ENCODE measurements around the gene NOS1AP.

NOS1AP gene

GRCh38 chr1:162272419-162272818, 202.9 kb downstream of the NOS1AP start:
- Histone ChIP-seq H3K27me3 (ENCODE audit: insufficient read depth, low read depth, severe bottlenecking) (no peaks in the 10 kb centered on the region), H3K4me3 (ENCODE audit: low read depth, low read length) (no peak overlapping the region), H3K36me3 (no peaks in the 10 kb centered on the region), H3K9me3 (ENCODE audit: severe bottlenecking) (no peaks in the 10 kb centered on the region), H3K27ac (no peak overlapping the region)
- no peak for DNase-seq
- TF ChIP-seq, protein P1, sequence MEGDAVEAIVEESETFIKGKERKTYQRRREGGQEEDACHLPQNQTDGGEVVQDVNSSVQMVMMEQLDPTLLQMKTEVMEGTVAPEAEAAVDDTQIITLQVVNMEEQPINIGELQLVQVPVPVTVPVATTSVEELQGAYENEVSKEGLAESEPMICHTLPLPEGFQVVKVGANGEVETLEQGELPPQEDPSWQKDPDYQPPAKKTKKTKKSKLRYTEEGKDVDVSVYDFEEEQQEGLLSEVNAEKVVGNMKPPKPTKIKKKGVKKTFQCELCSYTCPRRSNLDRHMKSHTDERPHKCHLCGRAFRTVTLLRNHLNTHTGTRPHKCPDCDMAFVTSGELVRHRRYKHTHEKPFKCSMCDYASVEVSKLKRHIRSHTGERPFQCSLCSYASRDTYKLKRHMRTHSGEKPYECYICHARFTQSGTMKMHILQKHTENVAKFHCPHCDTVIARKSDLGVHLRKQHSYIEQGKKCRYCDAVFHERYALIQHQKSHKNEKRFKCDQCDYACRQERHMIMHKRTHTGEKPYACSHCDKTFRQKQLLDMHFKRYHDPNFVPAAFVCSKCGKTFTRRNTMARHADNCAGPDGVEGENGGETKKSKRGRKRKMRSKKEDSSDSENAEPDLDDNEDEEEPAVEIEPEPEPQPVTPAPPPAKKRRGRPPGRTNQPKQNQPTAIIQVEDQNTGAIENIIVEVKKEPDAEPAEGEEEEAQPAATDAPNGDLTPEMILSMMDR (IDR thresholded peaks at IDR 0.05; ENCODE audit: low read depth, low read length), result no peak

DNA sequence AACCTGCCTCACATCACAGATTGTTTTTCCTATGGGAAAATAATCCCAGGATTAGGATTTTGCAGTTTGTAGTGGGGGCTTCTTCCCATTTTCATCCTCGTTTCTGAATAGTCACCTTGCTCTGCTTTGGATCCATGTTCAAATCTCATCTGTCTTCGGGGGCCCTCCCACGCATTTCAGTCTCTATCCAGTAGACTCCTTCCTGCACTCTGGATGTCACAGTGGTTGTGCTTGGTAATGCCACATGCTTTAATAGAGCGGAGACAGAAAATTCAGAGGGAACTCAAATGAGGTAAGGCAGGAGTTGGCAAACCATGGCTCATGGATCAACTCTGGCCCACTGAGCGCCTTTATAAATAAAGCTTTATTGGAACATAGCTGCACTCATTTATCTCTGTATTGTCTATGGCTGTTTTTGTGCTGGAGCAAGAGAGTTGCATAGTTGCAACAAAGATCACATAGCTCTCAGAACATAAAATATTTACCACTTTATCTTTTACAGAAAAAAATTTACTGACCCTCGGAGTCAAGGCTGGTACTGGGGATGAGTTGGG, 206.2 kb downstream of the NOS1AP start:
- Histone ChIP-seq H3K4me3 (ENCODE audit: low read depth, low read length) (no peak overlapping the region), H3K27ac (no peak overlapping the region), H3K27me3 (ENCODE audit: insufficient read depth, low read depth, severe bottlenecking) (no peaks in the 10 kb centered on the region), H3K36me3 (no peaks in the 10 kb centered on the region), H3K9me3 (ENCODE audit: severe bottlenecking) (no peaks in the 10 kb centered on the region)
- no peak for DNase-seq
- TF ChIP-seq, protein P1 (IDR thresholded peaks at IDR 0.05; ENCODE audit: low read depth, low read length), result 0 out of 2 replicates have a peak, but pooled peaks have one; percentile 6

DNA sequence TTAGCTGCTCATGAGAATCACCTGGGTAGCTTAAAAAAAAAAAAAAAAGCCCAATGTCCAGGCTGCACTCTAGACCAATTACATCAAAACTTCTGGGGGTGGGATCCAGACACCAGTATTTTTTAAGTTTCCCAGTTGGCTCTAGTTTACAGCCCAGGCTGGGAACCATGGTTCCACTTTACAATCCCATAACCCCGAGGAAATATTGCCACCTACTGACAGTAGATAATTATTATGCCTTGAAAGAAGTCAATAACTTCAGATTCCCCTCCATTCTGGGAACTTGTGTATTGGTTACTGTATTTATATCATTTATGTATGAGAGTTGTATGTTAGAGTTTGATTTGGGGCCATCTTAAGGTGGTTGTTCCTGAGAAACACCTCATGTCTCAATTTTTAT, 207.0 kb downstream of the NOS1AP start:
- Histone ChIP-seq H3K36me3 (no peaks in the 10 kb centered on the region), H3K4me3 (ENCODE audit: low read depth, low read length) (no peak overlapping the region), H3K9me3 (ENCODE audit: severe bottlenecking) (no peaks in the 10 kb centered on the region), H3K27ac (no peak overlapping the region), H3K27me3 (ENCODE audit: insufficient read depth, low read depth, severe bottlenecking) (no peaks in the 10 kb centered on the region)
- TF ChIP-seq, protein P1 (IDR thresholded peaks at IDR 0.05; ENCODE audit: low read depth, low read length), result peak; percentile 33; the same call in 1 of the 2 replicates
- DNase-seq, result no peak

- H3K9me3 ChIP-seq (ENCODE audit: severe bottlenecking), result no peaks in the 10 kb centered on the region
- TF ChIP-seq, protein P1 (IDR thresholded peaks at IDR 0.05; ENCODE audit: low read depth, low read length), result no peak
- no peaks in the 10 kb centered on the region for H3K36me3 ChIP-seq
- no peaks in the 10 kb centered on the region for H3K27me3 ChIP-seq (ENCODE audit: insufficient read depth, low read depth, severe bottlenecking)
- no peak overlapping the region for H3K4me3 ChIP-seq (ENCODE audit: low read depth, low read length)
- H3K27ac ChIP-seq, result no peak overlapping the region
- peak; percentile 59 for DNase-seq
Observed at GRCh38 chr1:162279136-162279498, 209.6 kb downstream of the NOS1AP start.

DNA sequence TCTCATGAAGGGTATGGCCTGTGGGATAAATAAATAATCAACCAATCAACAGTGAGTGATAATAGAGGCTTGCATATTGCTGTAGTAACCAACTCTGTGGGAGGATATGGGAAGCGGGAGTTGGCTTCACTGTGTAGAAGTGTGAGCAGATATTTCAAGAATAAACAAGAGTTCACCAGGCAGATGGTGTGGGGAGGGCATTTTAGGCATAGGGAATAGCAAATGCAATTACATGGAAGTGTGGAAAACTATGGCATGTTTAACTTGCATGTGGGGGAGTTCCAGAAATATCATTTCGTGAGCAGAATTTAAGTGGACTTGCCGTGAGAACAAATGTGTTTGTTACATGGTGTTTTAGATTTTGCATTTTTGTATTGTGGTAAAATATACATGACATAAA, 211.9 kb downstream of the NOS1AP start:
- TF ChIP-seq, protein P1 (IDR thresholded peaks at IDR 0.05; ENCODE audit: low read depth, low read length), result no peak
- no peak overlapping the region for H3K27ac ChIP-seq
- H3K27me3 ChIP-seq (ENCODE audit: insufficient read depth, low read depth, severe bottlenecking), result no peaks in the 10 kb centered on the region
- no peaks in the 10 kb centered on the region for H3K36me3 ChIP-seq
- no peaks in the 10 kb centered on the region for H3K9me3 ChIP-seq (ENCODE audit: severe bottlenecking)
- DNase-seq, result no peak
- no peak overlapping the region for H3K4me3 ChIP-seq (ENCODE audit: low read depth, low read length)

DNA sequence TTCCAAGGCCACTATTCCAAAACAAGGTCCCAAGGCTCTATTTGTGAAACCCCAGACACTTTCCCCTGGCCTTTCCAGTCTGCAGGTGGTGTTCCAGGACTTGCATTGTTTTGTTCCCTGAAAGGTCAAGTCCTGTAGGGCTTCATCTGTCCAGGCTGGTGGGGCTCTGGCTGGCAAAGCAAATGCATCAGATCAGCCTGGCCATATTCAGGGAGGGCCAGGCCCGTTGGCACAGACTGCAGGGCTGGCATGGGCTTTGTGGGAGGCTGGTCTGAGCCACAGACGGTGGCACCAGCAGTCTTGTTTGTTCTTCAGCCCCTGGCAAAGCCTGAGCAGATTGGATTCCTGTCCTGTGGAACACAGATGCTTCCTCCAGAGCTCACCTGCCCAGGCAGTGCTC, 214.2 kb downstream of the NOS1AP start:
- Histone ChIP-seq H3K27ac (no peak overlapping the region), H3K27me3 (ENCODE audit: insufficient read depth, low read depth, severe bottlenecking) (no peaks in the 10 kb centered on the region), H3K36me3 (no peaks in the 10 kb centered on the region), H3K9me3 (ENCODE audit: severe bottlenecking) (no peaks in the 10 kb centered on the region), H3K4me3 (ENCODE audit: low read depth, low read length) (no peak overlapping the region)
- no peak for DNase-seq
- TF ChIP-seq, protein P1 (IDR thresholded peaks at IDR 0.05; ENCODE audit: low read depth, low read length), result no peak
